Adipocyte (in vitro differentiated cells): ENCODE measurements around the gene RAB7A.
"Not testable (repeated sequence)": the region's sequence is repeated elsewhere in the genome, so short reads cannot be mapped to it uniquely, and the experiment has no call there.

Experiments used
- DNase-seq: peaks from one replicate; pipeline ENCODE4 v3.0.0-alpha.2; 2015; ENCODE audit warnings: low read depth
- H3K27me3 ChIP-seq: replicated peaks from 2 replicates; pipeline ENCODE4 v1.7.0; 2013; ENCODE audit warnings: mild to moderate bottlenecking, low read length, moderate library complexity; ENCODE audit not compliant: control insufficient read depth, insufficient read depth
- H3K36me3 ChIP-seq: 2 replicates; pipeline ENCODE4 v1.7.0; 2013; ENCODE audit warnings: low read length, mild to moderate bottlenecking, moderate library complexity; ENCODE audit not compliant: control insufficient read depth, insufficient read depth, severe bottlenecking
- H3K4me1 ChIP-seq: 2 replicates; pipeline ENCODE4 v1.7.0; 2013; ENCODE audit warnings: mild to moderate bottlenecking, low read length, moderate library complexity; ENCODE audit not compliant: control insufficient read depth, insufficient read depth
- H3K4me3 ChIP-seq: 2 replicates; pipeline ENCODE4 v1.7.0; 2013; ENCODE audit warnings: mild to moderate bottlenecking, low read length, moderate library complexity
- H3K9ac ChIP-seq: 2 replicates; pipeline ENCODE4 v1.7.0; 2013; ENCODE audit warnings: mild to moderate bottlenecking, low read length, moderate library complexity
- H3K9me3 ChIP-seq: 2 replicates; pipeline ENCODE4 v1.7.0; 2013; ENCODE audit warnings: mild to moderate bottlenecking, low read length, moderate library complexity; ENCODE audit not compliant: control insufficient read depth

The RAB7A gene

GRCh38 chr3:128825117-128825725 lies 99.2 kb downstream of the RAB7A start:
- Histone ChIP-seq H3K4me3 (no peak overlapping the region), H3K36me3 (peaks cover 6% of the 10 kb centered on the region), H3K27me3 (no peaks in the 10 kb centered on the region), H3K4me1 (peaks cover 17% of the 10 kb centered on the region), H3K9me3 (no peaks in the 10 kb centered on the region), H3K9ac (no peak overlapping the region)
- DNase-seq, result no peak

DNA sequence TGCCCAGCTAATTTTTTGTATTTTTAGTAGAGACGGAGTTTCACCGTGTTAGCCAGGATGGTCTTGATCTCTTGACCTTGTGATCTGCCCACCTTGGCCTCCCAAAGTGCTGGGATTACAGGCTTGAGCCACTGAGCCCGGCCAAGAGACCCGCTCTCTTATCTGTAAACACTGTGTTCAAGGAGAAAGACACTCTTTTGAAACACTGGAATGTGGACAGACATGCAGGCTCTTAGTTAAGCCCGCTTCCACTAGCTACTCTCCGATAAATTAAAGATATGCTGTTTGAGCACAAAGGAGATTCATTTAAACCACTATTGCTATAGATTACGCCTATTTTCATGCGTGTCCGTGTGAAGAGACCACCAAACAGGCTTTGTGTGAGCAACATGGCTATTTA lies 103.1 kb downstream of the RAB7A start:
- H3K4me1 ChIP-seq, H3K9me3 ChIP-seq, H3K27me3 ChIP-seq, H3K9ac ChIP-seq, DNase-seq, H3K4me3 ChIP-seq, H3K36me3 ChIP-seq: not testable (repeated sequence)

DNA sequence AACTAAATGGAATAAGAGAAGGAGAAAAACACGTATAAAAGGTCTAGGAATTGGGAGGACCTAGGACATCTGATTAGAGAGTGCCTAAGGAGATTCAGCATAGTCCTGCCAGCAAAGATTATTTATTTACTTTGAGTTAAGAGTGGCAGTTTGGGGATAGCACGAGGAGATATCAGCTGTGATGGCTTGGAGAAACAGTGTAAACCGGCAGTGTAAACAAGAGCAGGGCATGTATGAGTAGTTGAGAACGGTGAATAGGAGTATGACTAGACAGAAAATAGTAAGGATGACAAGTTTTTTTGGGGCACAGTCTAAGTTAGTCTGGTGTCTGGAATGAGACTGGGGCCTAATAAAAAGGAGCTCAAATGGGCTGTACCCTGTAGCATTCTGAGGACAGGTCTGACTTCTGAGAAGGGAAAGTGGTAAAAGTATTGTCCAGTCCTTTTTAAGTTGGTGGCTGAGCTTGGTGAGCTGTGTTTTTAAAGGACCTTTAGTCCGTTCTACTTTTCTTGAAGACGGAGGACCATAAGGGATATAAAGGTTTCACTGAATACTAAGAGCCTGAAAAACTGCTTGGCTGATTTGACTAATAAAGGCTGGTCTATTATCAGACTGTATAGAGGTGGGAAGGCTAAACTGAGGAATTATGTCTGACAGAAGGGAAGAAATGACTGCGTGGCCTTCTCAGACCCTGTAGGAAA lies 104.1 kb downstream of the RAB7A start:
- not testable (repeated sequence) for H3K27me3 ChIP-seq, H3K4me1 ChIP-seq, DNase-seq, H3K36me3 ChIP-seq, H3K9ac ChIP-seq, H3K4me3 ChIP-seq, H3K9me3 ChIP-seq

DNA sequence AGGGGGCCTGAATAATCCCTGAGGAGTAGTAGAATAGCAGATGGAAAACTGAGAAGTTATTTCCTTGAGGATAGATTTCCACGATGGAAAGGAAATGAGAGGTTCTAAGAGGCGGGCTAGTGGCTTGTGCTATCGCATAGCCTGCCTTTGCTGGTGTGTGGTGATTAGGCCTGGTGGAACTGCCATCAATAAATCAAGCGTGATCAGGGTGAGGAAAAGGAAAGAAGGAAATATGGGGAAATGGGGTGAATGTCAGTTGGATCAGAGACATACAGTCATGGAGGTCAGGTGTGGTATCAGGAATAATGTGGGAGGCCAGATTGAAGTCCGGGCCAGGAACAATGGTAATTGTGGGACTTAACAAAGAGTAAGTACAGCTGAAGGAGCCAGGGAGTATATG lies 104.8 kb downstream of the RAB7A start:
- not testable (repeated sequence) for H3K4me1 ChIP-seq, H3K36me3 ChIP-seq, H3K4me3 ChIP-seq, H3K9ac ChIP-seq, H3K9me3 ChIP-seq, DNase-seq, H3K27me3 ChIP-seq

GRCh38 chr3:128832979-128833378 lies 107.0 kb downstream of the RAB7A start:
- H3K36me3 ChIP-seq, DNase-seq, H3K9me3 ChIP-seq, H3K27me3 ChIP-seq, H3K4me3 ChIP-seq, H3K9ac ChIP-seq, H3K4me1 ChIP-seq: not testable (repeated sequence)

- H3K36me3 ChIP-seq, result no peaks in the 10 kb centered on the region
- H3K4me3 ChIP-seq, result no peak overlapping the region
- H3K9me3 ChIP-seq, result no peaks in the 10 kb centered on the region
- DNase-seq, result no peak
- no peak overlapping the region for H3K9ac ChIP-seq
- no peaks in the 10 kb centered on the region for H3K27me3 ChIP-seq
- no peaks in the 10 kb centered on the region for H3K4me1 ChIP-seq
Measured at GRCh38 chr3:128835096-128835495, 109.1 kb downstream of the RAB7A start.

DNA sequence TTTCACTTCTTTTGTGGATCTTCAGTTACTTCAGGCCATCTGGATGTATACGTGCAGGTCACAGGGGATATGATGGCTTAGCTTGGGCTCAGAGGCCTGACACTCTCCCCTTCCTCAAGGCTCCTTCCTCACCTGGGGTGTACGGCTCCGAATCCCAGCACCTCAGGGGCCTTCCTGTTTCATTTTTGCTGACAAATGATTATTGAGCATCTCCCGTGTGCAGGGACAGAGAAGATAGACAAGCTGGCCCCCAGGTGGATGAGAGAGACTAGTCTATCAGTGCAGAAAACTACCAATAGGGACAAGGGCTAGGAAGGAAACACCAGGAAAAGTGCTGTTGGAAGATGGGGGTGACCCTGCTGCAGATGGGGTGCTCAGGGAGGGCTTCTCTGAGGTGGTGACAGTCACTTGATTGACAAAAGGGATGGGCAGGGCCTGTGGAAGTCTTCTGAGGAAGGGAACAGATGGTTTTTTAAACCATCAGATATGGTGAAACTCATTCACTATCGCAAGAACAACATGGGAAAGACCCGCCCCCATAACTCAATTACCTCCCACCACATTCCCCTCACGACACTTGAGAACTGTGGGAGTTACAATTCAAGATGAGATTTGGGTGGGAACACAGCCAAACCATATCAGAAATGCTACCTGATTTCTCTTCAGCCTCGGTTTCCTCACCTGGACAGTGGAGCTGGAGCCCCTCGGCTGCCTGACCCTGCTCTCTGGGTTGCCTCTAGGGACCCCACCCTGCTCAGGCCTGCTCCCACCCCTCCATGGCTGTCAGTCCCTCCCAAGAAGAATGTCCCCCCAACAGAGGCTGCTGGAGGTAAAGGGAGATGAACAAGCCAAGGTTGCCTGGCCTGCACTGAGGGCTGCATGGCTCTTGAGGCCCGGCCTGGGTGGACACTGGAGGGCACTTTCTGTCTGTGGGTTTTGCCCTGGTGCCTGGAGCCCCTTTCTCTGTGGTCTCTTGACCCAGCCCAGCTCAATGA lies 116.2 kb downstream of the RAB7A start:
- Histone ChIP-seq H3K4me1 (peaks cover 3% of the 10 kb centered on the region), H3K36me3 (no peaks in the 10 kb centered on the region), H3K27me3 (no peaks in the 10 kb centered on the region), H3K9me3 (no peaks in the 10 kb centered on the region), H3K9ac (no peak overlapping the region), H3K4me3 (no peak overlapping the region)
- DNase-seq, result no peak

DNA sequence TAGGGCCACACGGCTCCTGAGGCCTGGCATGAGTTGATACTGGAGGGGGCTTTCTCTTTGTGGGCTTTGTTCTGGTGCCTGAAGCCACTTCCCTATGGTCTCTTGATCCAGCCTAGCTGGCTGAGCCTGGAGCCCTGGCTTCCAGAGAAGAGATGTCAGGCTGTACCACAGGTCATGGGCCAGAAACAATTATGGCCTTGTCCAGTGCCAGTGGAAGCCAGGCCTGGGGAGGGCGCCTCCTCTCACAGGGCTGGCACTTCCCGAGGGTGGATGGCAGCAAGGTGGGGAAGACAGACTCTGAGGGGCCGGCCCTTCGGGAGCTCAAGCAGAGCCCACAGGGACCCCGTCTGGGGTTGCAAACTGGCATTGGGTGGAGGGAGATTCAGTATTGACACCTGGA lies 118.5 kb downstream of the RAB7A start:
- no peak for DNase-seq
- peaks cover 3% of the 10 kb centered on the region for H3K4me1 ChIP-seq
- no peak overlapping the region for H3K9ac ChIP-seq
- no peak overlapping the region for H3K4me3 ChIP-seq
- no peaks in the 10 kb centered on the region for H3K9me3 ChIP-seq
- no peaks in the 10 kb centered on the region for H3K36me3 ChIP-seq
- no peaks in the 10 kb centered on the region for H3K27me3 ChIP-seq

GRCh38 chr3:128845119-128845777 lies 119.3 kb downstream of the RAB7A start:
- Histone ChIP-seq H3K27me3 (no peaks in the 10 kb centered on the region), H3K36me3 (no peaks in the 10 kb centered on the region), H3K9me3 (no peaks in the 10 kb centered on the region), H3K4me3 (peak overlapping the region; percentile 75), H3K4me1 (peaks cover 3% of the 10 kb centered on the region), H3K9ac (peak overlapping the region; percentile 34)
- DNase-seq, result no peak

- no peaks in the 10 kb centered on the region for H3K27me3 ChIP-seq
- H3K9ac ChIP-seq, result peak overlapping the region; percentile 74
- H3K4me1 ChIP-seq, result peaks cover 3% of the 10 kb centered on the region
- peak; percentile 83 for DNase-seq
- no peaks in the 10 kb centered on the region for H3K9me3 ChIP-seq
- H3K4me3 ChIP-seq, result peak overlapping the region; percentile 75
- H3K36me3 ChIP-seq, result no peaks in the 10 kb centered on the region
Measured at GRCh38 chr3:128845778-128846485, 119.9 kb downstream of the RAB7A start.
